ENCODE data around the gene NRXN3.

The NRXN3 gene

GRCh38 chr14:79584679-79585078 is 1414.5 kb downstream of the NRXN3 start:
- H3K4me3 ChIP-seq (ENCODE audit: low read depth, low read length) = no peak overlapping the region
- peak; percentile 51 for TF ChIP-seq CTCF (IDR thresholded peaks at IDR 0.05; ENCODE audit: insufficient read depth, low read length, missing control alignments)
- peak; percentile 86 for DNase-seq (ENCODE audit: low read depth, low spot score)
- CTCF ChIA-PET = interaction anchor here (0.8 to 2.1 kb wide), 8 partner anchors 11 to 624 kb away, joined by 3 to 10 read pairs (median 4); no protein-coding TSS in a partner anchor
- POLR2A ChIA-PET = interaction anchor here (0.6 to 1.2 kb wide), 3 partner anchors 14 to 258 kb away, joined by 3 to 6 read pairs (median 3); no protein-coding TSS in a partner anchor

- ChIA-PET POLR2A (interaction anchor here (0.6 kb wide), 1 partner anchor 465 kb away, joined by 3 read pairs; no protein-coding TSS in a partner anchor), CTCF (no interaction called here)
- no peak for DNase-seq (ENCODE audit: low read depth, low spot score)
- no peak overlapping the region for H3K4me3 ChIP-seq (ENCODE audit: low read depth, low read length)
- no peak for TF ChIP-seq CTCF (IDR thresholded peaks at IDR 0.05; ENCODE audit: insufficient read depth, low read length, missing control alignments)
Observed at GRCh38 chr14:79585845-79586244, 1415.7 kb downstream of the NRXN3 start.

GRCh38 chr14:79586416-79586815 is 1416.2 kb downstream of the NRXN3 start:
- no peak for DNase-seq (ENCODE audit: low read depth, low spot score)
- H3K4me3 ChIP-seq (ENCODE audit: low read depth, low read length) = no peak overlapping the region
- ChIA-PET CTCF (no interaction called here), POLR2A (interaction anchor here (0.6 kb wide), 1 partner anchor 466 kb away, joined by 3 read pairs; no protein-coding TSS in a partner anchor)
- no peak for TF ChIP-seq CTCF (IDR thresholded peaks at IDR 0.05; ENCODE audit: insufficient read depth, low read length, missing control alignments)

DNA sequence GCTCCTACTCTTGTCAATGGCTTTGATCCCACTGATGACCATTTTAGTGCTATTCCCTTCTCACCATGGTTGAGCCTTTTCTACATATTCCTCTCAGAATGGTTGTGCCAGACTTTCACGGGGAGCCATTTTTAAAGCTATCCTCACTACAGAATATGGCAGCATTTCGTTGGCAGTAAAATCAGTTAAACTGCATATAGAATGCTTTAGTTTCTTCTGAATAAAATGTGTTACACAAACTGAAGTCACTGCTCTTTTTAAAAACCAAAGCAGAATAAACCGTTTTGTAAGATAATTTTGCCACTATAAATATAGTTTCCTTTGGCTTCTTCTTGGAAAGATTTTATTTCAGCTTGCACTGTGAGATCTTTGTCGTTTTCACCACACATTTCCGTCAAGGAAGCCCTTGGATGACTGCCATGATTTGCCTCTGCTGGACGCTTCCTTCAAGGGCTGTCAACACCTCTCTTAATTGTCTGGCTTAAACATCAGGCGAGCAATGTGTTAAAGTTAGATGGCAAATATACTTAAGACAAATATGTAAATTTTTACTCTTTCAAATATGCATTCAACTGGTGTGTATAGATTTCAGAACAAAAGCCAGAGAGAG is 1416.9 kb downstream of the NRXN3 start:
- POLR2A ChIA-PET = no interaction called here
- CTCF ChIA-PET = no interaction called here
- TF ChIP-seq CTCF (IDR thresholded peaks at IDR 0.05; ENCODE audit: insufficient read depth, low read length, missing control alignments) = no peak
- DNase-seq (ENCODE audit: low read depth, low spot score) = no peak
- H3K4me3 ChIP-seq (ENCODE audit: low read depth, low read length) = no peak overlapping the region

DNA sequence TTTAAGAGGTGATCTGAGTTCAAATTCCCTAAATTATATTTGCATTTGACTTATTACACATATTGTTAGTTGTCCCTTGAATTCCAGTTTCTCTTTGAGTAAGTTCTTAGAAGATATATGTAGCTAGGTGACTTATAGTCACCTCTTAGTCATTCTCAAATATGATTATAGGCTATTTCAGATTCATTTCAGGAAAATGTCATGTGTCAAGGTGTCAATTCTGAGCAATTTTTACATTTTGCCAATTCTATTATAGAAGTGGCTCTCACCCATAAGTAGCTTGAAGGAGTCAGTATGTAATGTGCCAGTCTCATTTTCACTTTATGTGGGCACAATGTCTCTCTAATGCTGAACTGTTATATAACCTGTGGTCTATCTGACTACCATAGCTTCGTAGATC is 1417.7 kb downstream of the NRXN3 start:
- ChIA-PET POLR2A (no interaction called here), CTCF (no interaction called here)
- TF ChIP-seq CTCF (IDR thresholded peaks at IDR 0.05; ENCODE audit: insufficient read depth, low read length, missing control alignments) = no peak
- H3K4me3 ChIP-seq (ENCODE audit: low read depth, low read length) = no peak overlapping the region
- no peak for DNase-seq (ENCODE audit: low read depth, low spot score)

GRCh38 chr14:79588398-79588797 is 1418.2 kb downstream of the NRXN3 start:
- no peak for DNase-seq (ENCODE audit: low read depth, low spot score)
- CTCF ChIA-PET = no interaction called here
- no peak for TF ChIP-seq CTCF (IDR thresholded peaks at IDR 0.05; ENCODE audit: insufficient read depth, low read length, missing control alignments)
- POLR2A ChIA-PET = no interaction called here
- no peak overlapping the region for H3K4me3 ChIP-seq (ENCODE audit: low read depth, low read length)
